GM12878 (cell line): ENCODE results near the gene KIF6. TPM values are rescaled to one million over a fixed set of nuclear protein-coding genes. Genes with fewer than 3 reads are reported as not detected.

ENCODE experiments used
- ATAC-seq: fragments of 200-7000 bp; cut with Tn5 transposase; 3 replicates; pipeline ENCODE4 v1.9.1; 2020; ENCODE audit warnings: mild to moderate bottlenecking, moderate library complexity
- BruUV-seq: library from RNA; stranded (reverse); fragments of 400-500 nt; replicated peaks from 2 replicates; lab custom pipeline; 2021; lab: Mats Ljungman, UMichigan
- CTCF ChIA-PET: fragments of 300-600 bp; sonication (Branson Sonifier 250); formaldehyde crosslinking; extraction: SDS; loops from one replicate; lab custom pipeline; 2021; ENCODE audit warnings: inconsistent platforms; lab: Yijun Ruan, JAX
- POLR2A ChIA-PET: fragments of 350-600 bp; formaldehyde crosslinking; extraction: SDS; loops from one replicate; lab custom pipeline; 2021; ENCODE audit warnings: inconsistent platforms; lab: Charles Lee
- RAD21 ChIA-PET: fragments of 300-600 bp; sonication (Branson Sonifier 250); formaldehyde crosslinking; loops from one replicate; lab custom pipeline; 2023; ENCODE audit warnings: antibody characterized with exemption; ENCODE audit not compliant: unreplicated experiment; lab: Charles Lee
- SMC1A ChIA-PET: fragments of 300-600 bp; sonication (Branson Sonifier 250); formaldehyde crosslinking; loops from one replicate; lab custom pipeline; 2023; ENCODE audit not compliant: unreplicated experiment, uncharacterized antibody; lab: Charles Lee
- DNase-seq: peaks from one replicate; pipeline ENCODE4 v3.0.0-alpha.2; 2011; ENCODE audit warnings: low read depth, low spot score
- FAIRE-seq: peaks from 3 replicates; lab custom pipeline; 2011; peaks lifted over from hg19 to GRCh38; lab: Jason Lieb, UNC
- H2AFZ ChIP-seq: 2 replicates; pipeline ENCODE4 v1.6.0; 2011; ENCODE audit warnings: low read depth, low read length, control low read depth; ENCODE audit not compliant: control insufficient read depth
- H3K27ac ChIP-seq: 2 replicates; pipeline ENCODE4 v1.5.1; 2011; ENCODE audit warnings: control low read depth; ENCODE audit not compliant: control insufficient read depth, insufficient read depth
- H3K27me3 ChIP-seq, 2 experiments: replicated peaks in 1 of 2; 2 replicates each; pipeline versions ENCODE4 v1.6.0 to v1.6.1; 2011; ENCODE audit warnings: low read length in 1 of 2; ENCODE audit not compliant: control insufficient read depth in 2 of 2, insufficient read depth in 2 of 2
- H3K36me3 ChIP-seq, 2 experiments: 2 replicates each; pipeline ENCODE4 v1.5.1; 2011; ENCODE audit warnings: low read length in 1 of 2; ENCODE audit not compliant: control insufficient read depth in 2 of 2, insufficient read depth in 2 of 2
- H3K4me1 ChIP-seq: 2 replicates; pipeline ENCODE4 v1.6.1; 2011; ENCODE audit warnings: mild to moderate bottlenecking, low read length, moderate library complexity, mixed read lengths; ENCODE audit not compliant: control insufficient read depth, insufficient read depth
- H3K4me2 ChIP-seq: 2 replicates; pipeline ENCODE4 v1.6.0; 2011; ENCODE audit warnings: control low read depth; ENCODE audit not compliant: control insufficient read depth, insufficient read depth
- H3K4me3 ChIP-seq: fragments of 200-600 bp; sonication (generic); 2 replicates; pipeline ENCODE4 v1.5.1; 2016
- H3K79me2 ChIP-seq: 2 replicates; pipeline ENCODE4 v1.6.0; 2011; ENCODE audit warnings: low read length; ENCODE audit not compliant: control insufficient read depth, insufficient read depth
- H3K9ac ChIP-seq: 2 replicates; pipeline ENCODE4 v1.8.0; 2011; ENCODE audit warnings: low read length, control low read depth, mixed read lengths; ENCODE audit not compliant: control insufficient read depth, insufficient read depth
- H3K9me3 ChIP-seq: replicated peaks from 3 replicates; pipeline ENCODE4 v1.5.1; 2011; ENCODE audit warnings: mild to moderate bottlenecking, low read length; ENCODE audit not compliant: control insufficient read depth, insufficient read depth
- H4K20me1 ChIP-seq: 2 replicates; pipeline ENCODE4 v1.6.0; 2011; ENCODE audit not compliant: control insufficient read depth, insufficient read depth
- ASH2L ChIP-seq: fragments of 300-600, 200-600 bp; sonication (generic); IDR thresholded peaks from 2 replicates; pipeline ENCODE4 v1.6.1; 2017; ENCODE audit warnings: low read depth, mild to moderate bottlenecking, borderline replicate concordance
- BCLAF1 ChIP-seq: fragments of 450-650 bp; IDR thresholded peaks from 2 replicates; pipeline ENCODE4 v1.6.1; 2017; ENCODE audit warnings: antibody characterized with exemption, mild to moderate bottlenecking, moderate library complexity
- CBX5 ChIP-seq: sonication (generic); IDR thresholded peaks from 2 replicates; pipeline ENCODE4 v1.6.1; 2016; ENCODE audit warnings: low read depth, moderate library complexity, mild to moderate bottlenecking, inconsistent platforms
- CEBPB ChIP-seq, 2 experiments: fragments of 150-350 bp in 1 of 2; IDR thresholded peaks; 2 replicates each; pipeline ENCODE4 v1.6.1; 2012 to 2014; ENCODE audit warnings: low read depth in 2 of 2, low read length in 2 of 2, borderline replicate concordance in 1 of 2, inconsistent platforms in 1 of 2
- IKZF2 ChIP-seq, 2 experiments: fragments of 450-650 bp; IDR thresholded peaks; 2 replicates each; pipeline ENCODE4 v1.6.1; 2017; ENCODE audit warnings: mild to moderate bottlenecking in 2 of 2, moderate library complexity in 2 of 2
- MAX ChIP-seq: IDR thresholded peaks from 2 replicates; pipeline ENCODE4 v1.6.1; 2012; ENCODE audit warnings: low read depth, low read length, improper control_type of control experiment
- MTA2 ChIP-seq: fragments of 450-650 bp; IDR thresholded peaks from 2 replicates; pipeline ENCODE4 v1.6.1; 2016; ENCODE audit warnings: low read depth, mild to moderate bottlenecking, moderate library complexity
- PAX8 ChIP-seq: fragments of 450-650 bp; IDR thresholded peaks from 2 replicates; pipeline ENCODE4 v1.6.1; 2017; ENCODE audit warnings: mild to moderate bottlenecking, moderate library complexity
- RUNX3 ChIP-seq: IDR thresholded peaks from 2 replicates; pipeline ENCODE4 v1.6.1; 2012; ENCODE audit warnings: low read length, inconsistent platforms
- SPI1 ChIP-seq: IDR thresholded peaks from 2 replicates; pipeline ENCODE4 v1.6.1; 2011; ENCODE audit warnings: low read depth, mild to moderate bottlenecking, low read length, moderate library complexity, borderline replicate concordance; ENCODE audit not compliant: insufficient read depth
- STAT1 ChIP-seq: fragments of 450-650 bp; conservative IDR thresholded peaks from 2 replicates; pipeline ENCODE4 v1.6.1; 2014; ENCODE audit warnings: antibody characterized with exemption, mild to moderate bottlenecking
- TCF12 ChIP-seq: IDR thresholded peaks from 2 replicates; pipeline ENCODE4 v1.6.1; 2011; ENCODE audit warnings: low read depth, mild to moderate bottlenecking, low read length
- ZNF274 ChIP-seq: IDR thresholded peaks from one replicate; pipeline ENCODE4 v1.8.0; 2011; ENCODE audit not compliant: insufficient read length, insufficient read depth
- WGBS: methylation state at CpG from one replicate; pipeline ENCODE4 v1.1.6; 2016; ENCODE audit warnings: low lambda C conversion rate; ENCODE audit not compliant: insufficient replicate concordance, insufficient coverage; ENCODE audit errors: missing lambda C conversion rate; 5-methylcytosine and 5-hydroxymethylcytosine counted together
- in situ Hi-C: fragments of 300-500 bp; cut with MboI; formaldehyde crosslinking; loops from 9 replicates; pipeline ENCODE4 v1.14.3; 2018; ENCODE audit warnings: mixed read lengths
- intact Hi-C: fragments of 100-400 bp; cut with micrococcal nuclease; formaldehyde crosslinking; loops from one replicate; pipeline ENCODE4 v1.14.2; 2022; ENCODE audit not compliant: unreplicated experiment
- polyA plus RNA-seq, 11 experiments: library from polyadenylated mRNA; depleted of rRNA in 4 of 11; unstranded in 6 of 11; stranded (reverse) in 5 of 11; fragments of >200 nt; fragmentation: Nextera tagmentation in 4 of 11; fragmentation: Illumina TruSeq in 1 of 11; extraction: Ambion mirVana in 4 of 11; extraction: Trizol in 1 of 11; gene quantifications; 1 replicate in 1 of 11; 2 replicates in 10 of 11; pipeline versions ENCODE4 v1.2.1 to v1.2.3, GENCODE V29; 2011 to 2016; ENCODE audit warnings: inconsistent platforms in 2 of 11, missing spikeins in 2 of 11, low read depth in 1 of 11
- total RNA-seq, 4 experiments: library from RNA; depleted of rRNA in 3 of 4; stranded (reverse); fragments of >200 nt in 3 of 4; fragmentation: Illumina TruSeq in 1 of 4; extraction: Trizol in 1 of 4; gene quantifications; 2 replicates each; pipeline versions ENCODE4 v1.2.1 to v1.2.3, GENCODE V29; 2013 to 2021
- TF ChIP-seq, protein P1 (sequence below): fragments of 450-650 bp; IDR thresholded peaks from 2 replicates; pipeline ENCODE4 v1.6.1; 2017; ENCODE audit warnings: mild to moderate bottlenecking, moderate library complexity
- TF ChIP-seq, protein P2 (sequence below): fragments of 450-650 bp; IDR thresholded peaks from 2 replicates; pipeline ENCODE4 v1.6.1; 2018; ENCODE audit warnings: borderline replicate concordance, mild to moderate bottlenecking; ENCODE audit not compliant: partially characterized antibody

KIF6 gene
- total and polyA plus RNA-seq, 10 of the 15 experiments (the other 5 are each of a cell fraction or from before 2014, with no cell fraction given): 0.09 to 1.0 (median 0.28) TPM

DNA sequence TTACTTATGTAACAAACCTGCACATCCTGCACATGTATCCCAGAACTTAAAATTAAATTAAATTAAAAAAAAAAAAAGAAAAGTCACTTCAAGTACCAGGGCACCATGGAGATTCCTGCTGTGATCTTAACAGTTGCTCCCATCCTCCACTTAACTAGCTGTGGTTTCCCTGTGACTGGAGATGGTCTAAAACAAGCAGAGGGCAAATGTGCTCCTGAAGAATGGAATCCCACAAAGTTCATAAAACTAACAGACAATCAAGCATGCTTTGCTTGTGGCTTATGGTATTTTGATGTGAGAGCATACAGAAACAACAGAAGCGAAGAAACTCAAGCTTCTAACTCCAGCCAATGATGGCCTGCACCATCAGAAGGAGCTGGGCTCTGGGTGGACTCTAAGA is 249.1 kb downstream of the KIF6 start:
- no peak for DNase-seq
- ChIA-PET POLR2A (interaction anchor here (0.6 to 1.1 kb wide), 2 partner anchors 57 to 86 kb away, joined by 4 to 5 read pairs; no protein-coding TSS in a partner anchor), SMC1A (interaction anchor here (1.0 to 2.7 kb wide), 6 partner anchors 9 to 97 kb away, joined by 3 to 11 read pairs (median 4); no protein-coding TSS in a partner anchor), RAD21 (no interaction called here), CTCF (no interaction called here)
- intact Hi-C loops (loop anchor here (10.0 kb wide), 1 partner anchor 129 kb away; no protein-coding TSS in a partner anchor), in situ Hi-C loops (no loop called here)
- ATAC-seq: no peak
- Histone ChIP-seq H3K27me3 (no peaks in the 10 kb centered on the region), H4K20me1 (no peaks in the 10 kb centered on the region), H3K36me3 (no peaks in the 10 kb centered on the region), H3K79me2 (no peaks in the 10 kb centered on the region), H3K4me2 (no peak overlapping the region), H3K4me1 (peaks cover 4% of the 10 kb centered on the region; the same call in 1 of the 2 replicates), H3K27ac (no peak overlapping the region), H3K9me3 (no peaks in the 10 kb centered on the region), H3K9ac (no peak overlapping the region), H3K4me3 (no peak overlapping the region), H2AFZ (no peak overlapping the region)
- no TSS peak for BruUV-seq
- no peak for FAIRE-seq
- WGBS: 21% methylated on average over 1 of the region's 1 CpG
- TF ChIP-seq MAX: no peak
- no peak for TF ChIP-seq MTA2
- TF ChIP-seq, protein P1, sequence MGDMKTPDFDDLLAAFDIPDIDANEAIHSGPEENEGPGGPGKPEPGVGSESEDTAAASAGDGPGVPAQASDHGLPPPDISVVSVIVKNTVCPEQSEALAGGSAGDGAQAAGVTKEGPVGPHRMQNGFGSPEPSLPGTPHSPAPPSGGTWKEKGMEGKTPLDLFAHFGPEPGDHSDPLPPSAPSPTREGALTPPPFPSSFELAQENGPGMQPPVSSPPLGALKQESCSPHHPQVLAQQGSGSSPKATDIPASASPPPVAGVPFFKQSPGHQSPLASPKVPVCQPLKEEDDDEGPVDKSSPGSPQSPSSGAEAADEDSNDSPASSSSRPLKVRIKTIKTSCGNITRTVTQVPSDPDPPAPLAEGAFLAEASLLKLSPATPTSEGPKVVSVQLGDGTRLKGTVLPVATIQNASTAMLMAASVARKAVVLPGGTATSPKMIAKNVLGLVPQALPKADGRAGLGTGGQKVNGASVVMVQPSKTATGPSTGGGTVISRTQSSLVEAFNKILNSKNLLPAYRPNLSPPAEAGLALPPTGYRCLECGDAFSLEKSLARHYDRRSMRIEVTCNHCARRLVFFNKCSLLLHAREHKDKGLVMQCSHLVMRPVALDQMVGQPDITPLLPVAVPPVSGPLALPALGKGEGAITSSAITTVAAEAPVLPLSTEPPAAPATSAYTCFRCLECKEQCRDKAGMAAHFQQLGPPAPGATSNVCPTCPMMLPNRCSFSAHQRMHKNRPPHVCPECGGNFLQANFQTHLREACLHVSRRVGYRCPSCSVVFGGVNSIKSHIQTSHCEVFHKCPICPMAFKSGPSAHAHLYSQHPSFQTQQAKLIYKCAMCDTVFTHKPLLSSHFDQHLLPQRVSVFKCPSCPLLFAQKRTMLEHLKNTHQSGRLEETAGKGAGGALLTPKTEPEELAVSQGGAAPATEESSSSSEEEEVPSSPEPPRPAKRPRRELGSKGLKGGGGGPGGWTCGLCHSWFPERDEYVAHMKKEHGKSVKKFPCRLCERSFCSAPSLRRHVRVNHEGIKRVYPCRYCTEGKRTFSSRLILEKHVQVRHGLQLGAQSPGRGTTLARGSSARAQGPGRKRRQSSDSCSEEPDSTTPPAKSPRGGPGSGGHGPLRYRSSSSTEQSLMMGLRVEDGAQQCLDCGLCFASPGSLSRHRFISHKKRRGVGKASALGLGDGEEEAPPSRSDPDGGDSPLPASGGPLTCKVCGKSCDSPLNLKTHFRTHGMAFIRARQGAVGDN: no peak
- TF ChIP-seq TCF12: no peak
- TF ChIP-seq SPI1: no peak
- TF ChIP-seq RUNX3: no peak
- TF ChIP-seq CBX5: no peak
- TF ChIP-seq CEBPB (IDR thresholded peaks at IDR 0.05; ENCODE audit: borderline replicate concordance in 1 of 2, low read depth in 2 of 2, low read length in 2 of 2): no peak
- TF ChIP-seq PAX8: no peak
- TF ChIP-seq, protein P2, sequence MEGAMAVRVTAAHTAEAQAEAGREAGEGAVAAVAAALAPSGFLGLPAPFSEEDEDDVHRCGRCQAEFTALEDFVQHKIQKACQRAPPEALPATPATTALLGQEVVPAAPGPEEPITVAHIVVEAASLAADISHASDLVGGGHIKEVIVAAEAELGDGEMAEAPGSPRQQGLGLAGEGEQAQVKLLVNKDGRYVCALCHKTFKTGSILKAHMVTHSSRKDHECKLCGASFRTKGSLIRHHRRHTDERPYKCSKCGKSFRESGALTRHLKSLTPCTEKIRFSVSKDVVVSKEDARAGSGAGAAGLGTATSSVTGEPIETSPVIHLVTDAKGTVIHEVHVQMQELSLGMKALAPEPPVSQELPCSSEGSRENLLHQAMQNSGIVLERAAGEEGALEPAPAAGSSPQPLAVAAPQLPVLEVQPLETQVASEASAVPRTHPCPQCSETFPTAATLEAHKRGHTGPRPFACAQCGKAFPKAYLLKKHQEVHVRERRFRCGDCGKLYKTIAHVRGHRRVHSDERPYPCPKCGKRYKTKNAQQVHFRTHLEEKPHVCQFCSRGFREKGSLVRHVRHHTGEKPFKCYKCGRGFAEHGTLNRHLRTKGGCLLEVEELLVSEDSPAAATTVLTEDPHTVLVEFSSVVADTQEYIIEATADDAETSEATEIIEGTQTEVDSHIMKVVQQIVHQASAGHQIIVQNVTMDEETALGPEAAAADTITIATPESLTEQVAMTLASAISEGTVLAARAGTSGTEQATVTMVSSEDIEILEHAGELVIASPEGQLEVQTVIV: no peak
- TF ChIP-seq STAT1: no peak
- no peak for TF ChIP-seq BCLAF1
- TF ChIP-seq IKZF2 (IDR thresholded peaks at IDR 0.05): no peak
- no peak for TF ChIP-seq ZNF274
- TF ChIP-seq ASH2L: no peak
